HepG2 (cell line): ENCODE measurements around the gene H6PD. TPM values are rescaled to one million over a fixed set of nuclear protein-coding genes. Genes with fewer than 3 reads are reported as not detected.

Experiments used
- ATAC-seq: fragments of 200-7000 bp; cut with Tn5 transposase; 3 replicates; pipeline ENCODE4 v1.9.1; 2020; ENCODE audit warnings: mild to moderate bottlenecking, moderate library complexity
- BruUV-seq: library from RNA; stranded (reverse); fragments of 400-500 nt; replicated peaks from 2 replicates; lab custom pipeline; 2021; lab: Mats Ljungman, UMichigan
- CTCF ChIA-PET: fragments of 300-600 bp; formaldehyde crosslinking; extraction: SDS; loops from one replicate; lab custom pipeline; 2021; ENCODE audit warnings: low total read pairs, inconsistent platforms, low intra/inter-chr PET ratio; lab: Yijun Ruan, JAX
- POLR2A ChIA-PET: fragments of 350-600 bp; sonication (Branson Sonifier 250); formaldehyde crosslinking; loops from one replicate; lab custom pipeline; 2020; ENCODE audit warnings: antibody characterized with exemption, inconsistent platforms; lab: Yijun Ruan, JAX
- DNase-seq: peaks from one replicate; pipeline ENCODE4 v3.0.0-alpha.2; 2015; ENCODE audit warnings: low spot score
- FAIRE-seq: peaks from 3 replicates; lab custom pipeline; 2011; peaks lifted over from hg19 to GRCh38; lab: Jason Lieb, UNC
- H2AFZ ChIP-seq: one replicate; pipeline ENCODE4 v1.6.1; 2011; ENCODE audit warnings: low read length, inconsistent platforms
- H3K27ac ChIP-seq: fragments of 300-600 bp; 3 replicates; pipeline ENCODE4 v1.8.0; 2011; ENCODE audit warnings: mixed run types, mild to moderate bottlenecking, mixed read lengths, low read length, inconsistent platforms; ENCODE audit not compliant: insufficient read depth; ENCODE audit errors: extremely low read length
- H3K27me3 ChIP-seq, 2 experiments: fragments of 200-600 bp in 1 of 2; 2 replicates in 1 of 2; 3 replicates in 1 of 2; pipeline versions ENCODE4 v1.6.0 to v1.8.0; 2011; ENCODE audit warnings: low read length in 2 of 2, mild to moderate bottlenecking in 2 of 2, moderate library complexity in 2 of 2, inconsistent platforms in 1 of 2; ENCODE audit not compliant: insufficient read depth in 2 of 2, control insufficient read depth in 1 of 2
- H3K36me3 ChIP-seq, 2 experiments: fragments of 200-600 bp in 1 of 2; replicated peaks in 1 of 2; 2 replicates in 1 of 2; 3 replicates in 1 of 2; pipeline versions ENCODE4 v1.5.1 to v1.8.0; 2011; ENCODE audit warnings: low read length in 2 of 2, inconsistent platforms in 1 of 2; ENCODE audit not compliant: insufficient read depth in 2 of 2, control insufficient read depth in 1 of 2
- H3K4me1 ChIP-seq: 2 replicates; pipeline ENCODE4 v1.5.1; 2012; ENCODE audit warnings: low read length, inconsistent platforms; ENCODE audit not compliant: insufficient read depth
- H3K4me2 ChIP-seq: 2 replicates; pipeline ENCODE4 v1.6.0; 2011; ENCODE audit warnings: low read depth, low read length, inconsistent platforms
- H3K4me3 ChIP-seq, 3 experiments: fragments of 200-600 bp in 1 of 3; sonication (generic), shearing (Covaris generic) in 1 of 3; replicated peaks in 1 of 3; 2 replicates each; pipeline ENCODE4 v1.5.1; 2011 to 2016; ENCODE audit warnings: low read length in 3 of 3, inconsistent platforms in 2 of 3, low read depth in 2 of 3, mild to moderate bottlenecking in 2 of 3, control low read depth in 1 of 3, mixed read lengths in 1 of 3; ENCODE audit not compliant: insufficient read depth in 1 of 3
- H3K79me2 ChIP-seq: one replicate; pipeline ENCODE4 v1.6.1; 2011; ENCODE audit warnings: low read length, inconsistent platforms; ENCODE audit not compliant: insufficient read depth
- H3K9ac ChIP-seq: 2 replicates; pipeline ENCODE4 v1.6.0; 2011; ENCODE audit warnings: mild to moderate bottlenecking, low read depth, low read length, inconsistent platforms; ENCODE audit not compliant: insufficient read depth
- H3K9me3 ChIP-seq: 2 replicates; pipeline ENCODE4 v1.5.1; 2012; ENCODE audit warnings: mild to moderate bottlenecking, low read length
- H4K20me1 ChIP-seq: 2 replicates; pipeline ENCODE4 v1.6.0; 2011; ENCODE audit warnings: inconsistent platforms, mild to moderate bottlenecking, low read length, moderate library complexity; ENCODE audit not compliant: insufficient read depth
- AGO2 ChIP-seq: fragments of 200-400 bp; formaldehyde crosslinking; optimal IDR thresholded peaks from 2 replicates; pipeline ENCODE3; 2017; ENCODE audit warnings: mild to moderate bottlenecking, low read depth, low read length, moderate library complexity
- GFI1 ChIP-seq: sonication (generic); formaldehyde crosslinking; IDR thresholded peaks from 2 replicates; pipeline ENCODE4 v1.5.0; 2020; ENCODE audit warnings: missing genetic modification reagents, mild to moderate bottlenecking, borderline replicate concordance
- HNRNPL ChIP-seq: fragments of 200-400 bp; formaldehyde crosslinking; IDR thresholded peaks from 2 replicates; pipeline ENCODE4 v1.6.1; 2017; ENCODE audit warnings: mild to moderate bottlenecking, low read depth, low read length
- KDM5A ChIP-seq: fragments of 200-600 bp; sonication (generic); IDR thresholded peaks from 2 replicates; pipeline ENCODE4 v1.7.0; 2018; ENCODE audit warnings: antibody characterized with exemption, mild to moderate bottlenecking, low read length, borderline replicate concordance
- SP140L ChIP-seq: sonication (generic); formaldehyde crosslinking; IDR thresholded peaks from 2 replicates; pipeline ENCODE4 v1.4.0; 2020; ENCODE audit warnings: missing genetic modification reagents, borderline replicate concordance
- WGBS: methylation state at CpG from one replicate; pipeline ENCODE4 v1.1.6; 2017; ENCODE audit warnings: low lambda C conversion rate; 5-methylcytosine and 5-hydroxymethylcytosine counted together
- in situ Hi-C: cut with HindIII; loops from 2 replicates; pipeline ENCODE4 v1.10.0; 2017; ENCODE audit warnings: low pct_unique_long_range_greater_than_20kb; ENCODE audit not compliant: extremely low pct_ligation_motif_present
- intact Hi-C: fragments of 100-400 bp; cut with micrococcal nuclease; formaldehyde crosslinking; loops from one replicate; pipeline ENCODE4 v1.10.0; 2022; ENCODE audit not compliant: unreplicated experiment
- polyA plus RNA-seq, 8 experiments: library from polyadenylated mRNA; depleted of rRNA in 3 of 8; stranded (reverse) in 7 of 8; unstranded in 1 of 8; fragments of >200 nt; fragmentation: Illumina TruSeq in 4 of 8; extraction: Trizol in 4 of 8; gene quantifications; 2 replicates each; pipeline versions ENCODE4 v1.2.1 to v1.2.3, GENCODE V29; 2011 to 2016; ENCODE audit warnings: low read depth in 4 of 8, missing spikeins in 1 of 8, mixed read lengths in 1 of 8; ENCODE audit not compliant: insufficient read depth in 1 of 8
- total RNA-seq, 5 experiments: library from RNA; depleted of rRNA; stranded (reverse); fragments of >200 nt; fragmentation: Illumina TruSeq; extraction: Trizol; gene quantifications; 2 replicates each; pipeline ENCODE4 v1.2.3, GENCODE V29; 2016; ENCODE audit warnings: low read depth in 1 of 5
- TF ChIP-seq, protein P1 (sequence below): sonication (generic); formaldehyde crosslinking; IDR thresholded peaks from 2 replicates; pipeline ENCODE4 v1.5.0; 2020; ENCODE audit warnings: missing genetic modification reagents, mild to moderate bottlenecking, borderline replicate concordance
- TF ChIP-seq, protein P2 (sequence below): sonication (generic); formaldehyde crosslinking; IDR thresholded peaks from 2 replicates; pipeline ENCODE4 v1.4.0; 2020; ENCODE audit warnings: missing genetic modification reagents

Gene H6PD
- total and polyA plus RNA-seq, 2 of the 13 experiments (the other 11 are each of a cell fraction or from before 2014, with no cell fraction given), result 9.3 to 14.1 TPM

DNA sequence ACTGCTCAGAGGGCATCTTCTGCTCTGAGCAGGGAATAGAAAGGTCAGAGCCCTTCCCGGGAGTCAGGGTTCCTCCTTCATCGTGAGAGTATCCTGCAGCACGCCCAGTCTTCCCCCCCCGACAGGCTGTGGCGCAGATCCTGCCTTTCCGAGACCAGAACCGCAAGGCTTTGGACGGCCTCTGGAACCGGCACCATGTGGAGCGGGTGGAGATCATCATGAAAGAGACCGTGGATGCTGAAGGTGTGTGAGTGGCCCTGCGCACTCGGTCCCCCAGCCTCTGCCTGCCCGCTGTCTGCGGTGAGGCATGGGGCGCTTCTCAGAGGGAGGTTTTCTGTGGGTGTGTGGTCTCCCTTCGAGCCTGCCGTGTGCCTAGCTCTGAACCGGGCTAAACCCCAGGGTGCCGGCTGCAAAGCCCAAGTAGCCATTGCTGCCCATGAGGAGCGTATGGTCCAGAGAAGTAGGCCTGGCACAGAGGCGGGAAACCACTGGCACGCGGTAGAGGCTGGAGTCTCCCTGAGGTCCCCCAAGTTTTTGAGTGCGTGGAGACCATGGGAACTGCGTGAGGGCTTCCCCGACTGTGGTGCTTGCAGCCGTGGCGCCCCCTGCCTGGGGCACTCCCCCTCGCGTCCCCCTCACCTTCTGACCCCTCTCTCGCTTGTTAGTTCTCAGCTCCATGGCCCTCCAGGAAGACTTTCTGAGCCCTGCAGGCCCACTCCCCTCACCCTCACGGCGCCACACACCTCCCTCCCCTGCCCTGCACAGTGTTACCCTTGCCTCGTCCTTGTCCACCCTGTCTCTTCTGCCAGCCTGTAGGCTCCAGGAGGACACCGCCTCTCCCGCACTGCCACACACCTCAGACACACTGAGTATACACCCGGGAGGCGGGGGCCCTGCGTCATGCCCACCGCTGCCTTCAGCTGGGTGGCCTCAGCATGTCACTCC lies 12.5 kb downstream of the H6PD start:
- no peak overlapping the region for H2AFZ ChIP-seq
- H3K27ac ChIP-seq, result no peak overlapping the region
- no peak for FAIRE-seq
- peaks cover 69% of the 10 kb centered on the region for H3K4me1 ChIP-seq
- POLR2A ChIA-PET, result interaction anchor here (7.0 kb wide), 1 partner anchor 11 kb away, joined by 303 read pairs; the partner anchor contains the start of gene H6PD
- no peak overlapping the region for H3K4me2 ChIP-seq
- H3K79me2 ChIP-seq, result peaks cover 4% of the 10 kb centered on the region
- no peaks in the 10 kb centered on the region for H3K36me3 ChIP-seq
- no peak for ATAC-seq
- H3K9ac ChIP-seq, result no peak overlapping the region
- no peaks in the 10 kb centered on the region for H3K9me3 ChIP-seq
- in situ Hi-C loops, result loop anchor here (5.0 kb wide), 1 partner anchor 135 kb away; no protein-coding TSS in a partner anchor
- H3K27me3 ChIP-seq, result no peaks in the 10 kb centered on the region
- no peak for DNase-seq
- no peak overlapping the region for H3K4me3 ChIP-seq
- intact Hi-C loops, result no loop called here
- no peaks in the 10 kb centered on the region for H4K20me1 ChIP-seq
- no TSS peak for BruUV-seq
- CTCF ChIA-PET, result no interaction called here
- 95% methylated on average over 38 of the region's 41 CpGs for WGBS
- TF ChIP-seq AGO2, result peak; percentile 24
- TF ChIP-seq, protein P1, sequence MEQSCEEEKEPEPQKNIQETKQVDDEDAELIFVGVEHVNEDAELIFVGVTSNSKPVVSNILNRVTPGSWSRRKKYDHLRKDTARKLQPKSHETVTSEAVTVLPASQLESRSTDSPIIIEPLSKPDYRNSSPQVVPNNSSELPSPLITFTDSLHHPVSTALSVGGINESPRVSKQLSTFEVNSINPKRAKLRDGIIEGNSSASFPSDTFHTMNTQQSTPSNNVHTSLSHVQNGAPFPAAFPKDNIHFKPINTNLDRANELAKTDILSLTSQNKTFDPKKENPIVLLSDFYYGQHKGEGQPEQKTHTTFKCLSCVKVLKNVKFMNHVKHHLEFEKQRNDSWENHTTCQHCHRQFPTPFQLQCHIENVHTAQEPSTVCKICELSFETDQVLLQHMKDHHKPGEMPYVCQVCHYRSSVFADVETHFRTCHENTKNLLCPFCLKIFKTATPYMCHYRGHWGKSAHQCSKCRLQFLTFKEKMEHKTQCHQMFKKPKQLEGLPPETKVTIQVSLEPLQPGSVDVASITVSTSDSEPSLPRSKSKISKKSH (CRISPR knock-in tag), result no peak
- TF ChIP-seq KDM5A, result no peak
- TF ChIP-seq, protein P2, sequence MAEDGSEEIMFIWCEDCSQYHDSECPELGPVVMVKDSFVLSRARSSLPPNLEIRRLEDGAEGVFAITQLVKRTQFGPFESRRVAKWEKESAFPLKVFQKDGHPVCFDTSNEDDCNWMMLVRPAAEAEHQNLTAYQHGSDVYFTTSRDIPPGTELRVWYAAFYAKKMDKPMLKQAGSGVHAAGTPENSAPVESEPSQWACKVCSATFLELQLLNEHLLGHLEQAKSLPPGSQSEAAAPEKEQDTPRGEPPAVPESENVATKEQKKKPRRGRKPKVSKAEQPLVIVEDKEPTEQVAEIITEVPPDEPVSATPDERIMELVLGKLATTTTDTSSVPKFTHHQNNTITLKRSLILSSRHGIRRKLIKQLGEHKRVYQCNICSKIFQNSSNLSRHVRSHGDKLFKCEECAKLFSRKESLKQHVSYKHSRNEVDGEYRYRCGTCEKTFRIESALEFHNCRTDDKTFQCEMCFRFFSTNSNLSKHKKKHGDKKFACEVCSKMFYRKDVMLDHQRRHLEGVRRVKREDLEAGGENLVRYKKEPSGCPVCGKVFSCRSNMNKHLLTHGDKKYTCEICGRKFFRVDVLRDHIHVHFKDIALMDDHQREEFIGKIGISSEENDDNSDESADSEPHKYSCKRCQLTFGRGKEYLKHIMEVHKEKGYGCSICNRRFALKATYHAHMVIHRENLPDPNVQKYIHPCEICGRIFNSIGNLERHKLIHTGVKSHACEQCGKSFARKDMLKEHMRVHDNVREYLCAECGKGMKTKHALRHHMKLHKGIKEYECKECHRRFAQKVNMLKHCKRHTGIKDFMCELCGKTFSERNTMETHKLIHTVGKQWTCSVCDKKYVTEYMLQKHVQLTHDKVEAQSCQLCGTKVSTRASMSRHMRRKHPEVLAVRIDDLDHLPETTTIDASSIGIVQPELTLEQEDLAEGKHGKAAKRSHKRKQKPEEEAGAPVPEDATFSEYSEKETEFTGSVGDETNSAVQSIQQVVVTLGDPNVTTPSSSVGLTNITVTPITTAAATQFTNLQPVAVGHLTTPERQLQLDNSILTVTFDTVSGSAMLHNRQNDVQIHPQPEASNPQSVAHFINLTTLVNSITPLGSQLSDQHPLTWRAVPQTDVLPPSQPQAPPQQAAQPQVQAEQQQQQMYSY, result no peak
- TF ChIP-seq GFI1 (CRISPR knock-in tag), result no peak
- 0 out of 2 replicates have a peak, but pooled peaks have one; percentile 24 for TF ChIP-seq HNRNPL
- TF ChIP-seq SP140L (CRISPR knock-in tag), result no peak
